ENCODE measurements around the gene SLC38A10. TPM values are rescaled to one million over a fixed set of nuclear protein-coding genes. Genes with fewer than 3 reads are reported as not detected.

The SLC38A10 gene
- total RNA-seq, 1 experiment from 2014 or later, result 121 TPM

DNA sequence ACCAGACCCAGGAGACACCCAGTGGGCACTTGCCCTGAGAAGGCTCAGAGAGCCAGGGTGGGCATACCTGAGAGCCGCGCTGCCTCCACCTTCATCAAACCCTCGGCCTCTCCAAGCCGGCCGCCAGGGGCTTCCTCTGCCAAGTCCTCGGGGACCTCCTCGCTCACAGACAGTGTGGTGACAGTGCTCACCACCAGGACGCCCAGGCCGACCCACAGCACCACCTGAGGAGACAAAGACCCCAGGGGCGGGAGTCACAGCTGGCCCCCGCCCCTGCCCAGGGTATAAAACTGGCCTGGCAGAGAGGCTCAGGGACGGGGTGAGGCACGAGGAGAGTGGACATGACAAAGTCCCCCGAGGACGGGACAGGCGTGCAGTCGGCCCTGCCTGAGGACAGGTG is 34.9 kb downstream of the SLC38A10 start:
- Histone ChIP-seq H3K36me3 (peaks cover 61% of the 10 kb centered on the region), H3K4me3 (no peak overlapping the region), H3K27me3 (no peaks in the 10 kb centered on the region), H3K9me3 (no peaks in the 10 kb centered on the region)
- no peak for DNase-seq

DNA sequence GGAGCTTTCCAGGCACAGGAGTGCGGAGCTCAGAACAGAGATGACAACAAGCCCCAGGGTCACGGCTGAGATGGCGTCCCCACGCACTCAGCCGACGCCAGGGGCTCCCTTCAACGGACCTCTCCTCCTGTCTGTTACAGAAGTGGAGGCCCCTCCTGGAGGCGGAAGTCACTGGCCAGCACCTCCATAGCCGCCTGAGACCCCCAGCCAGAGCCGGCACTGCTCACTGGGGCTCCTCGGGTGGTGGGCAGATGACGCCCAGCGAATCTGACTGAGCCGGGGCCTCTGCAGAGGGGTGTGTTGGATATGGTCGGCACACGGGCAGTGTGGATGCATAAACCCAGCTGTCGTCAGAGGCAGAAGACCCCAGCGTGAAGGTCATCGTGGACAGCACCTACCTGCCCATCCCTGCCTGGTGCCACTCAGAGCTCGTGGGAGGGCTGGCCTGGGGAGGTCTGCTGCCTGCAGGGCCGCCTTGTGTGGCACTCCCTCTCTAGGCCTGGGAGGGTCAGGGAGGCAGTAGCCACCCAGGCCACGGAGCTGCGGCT is 36.0 kb downstream of the SLC38A10 start:
- no peaks in the 10 kb centered on the region for H3K9me3 ChIP-seq
- no peaks in the 10 kb centered on the region for H3K27me3 ChIP-seq
- no peak overlapping the region for H3K4me3 ChIP-seq
- DNase-seq, result no peak
- H3K36me3 ChIP-seq, result peaks cover 57% of the 10 kb centered on the region

DNA sequence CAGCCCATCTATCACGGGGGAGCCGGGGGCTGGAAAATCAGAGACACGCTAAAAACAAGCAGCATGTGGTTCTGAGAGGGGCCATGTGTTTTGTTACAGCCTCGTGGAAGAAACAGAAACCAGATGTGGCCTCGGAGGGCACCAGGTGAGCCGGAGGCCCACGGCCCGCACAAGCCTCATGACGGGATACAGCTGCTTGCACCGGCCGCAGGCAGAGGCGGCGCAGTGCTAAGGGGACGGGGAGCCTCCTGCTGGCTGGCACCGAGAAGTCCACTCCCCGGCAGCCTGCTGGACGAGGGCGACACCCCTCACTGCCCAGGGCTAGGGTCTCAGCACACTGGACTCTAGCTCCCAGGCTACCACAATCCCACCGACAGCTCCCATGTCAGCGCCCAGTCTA is 36.8 kb downstream of the SLC38A10 start:
- Histone ChIP-seq H3K4me3 (no peak overlapping the region), H3K36me3 (peaks cover 60% of the 10 kb centered on the region), H3K9me3 (no peaks in the 10 kb centered on the region), H3K27me3 (no peaks in the 10 kb centered on the region)
- DNase-seq, result no peak

DNA sequence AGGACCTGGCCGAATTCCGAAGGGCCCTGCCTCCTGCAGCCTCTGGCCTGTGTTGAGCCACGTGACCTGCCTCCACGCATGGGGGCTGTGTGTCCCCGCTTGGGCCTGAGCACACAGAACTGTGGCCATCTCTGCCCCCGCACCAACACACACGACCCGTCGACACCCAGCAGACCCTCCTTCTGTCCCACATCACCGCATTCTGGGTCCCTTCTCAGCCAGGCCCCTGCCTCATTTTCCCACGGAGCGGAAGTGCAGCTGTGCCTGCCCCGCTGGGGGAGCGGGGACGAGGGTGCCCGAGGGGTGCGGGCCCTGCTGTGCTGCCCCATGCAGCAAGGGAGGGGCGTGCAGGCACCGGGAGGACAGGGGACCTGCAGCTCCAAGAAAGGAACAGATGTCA is 37.6 kb downstream of the SLC38A10 start:
- Histone ChIP-seq H3K4me3 (no peak overlapping the region), H3K36me3 (peaks cover 61% of the 10 kb centered on the region), H3K27me3 (no peaks in the 10 kb centered on the region), H3K9me3 (no peaks in the 10 kb centered on the region)
- no peak for DNase-seq

DNA sequence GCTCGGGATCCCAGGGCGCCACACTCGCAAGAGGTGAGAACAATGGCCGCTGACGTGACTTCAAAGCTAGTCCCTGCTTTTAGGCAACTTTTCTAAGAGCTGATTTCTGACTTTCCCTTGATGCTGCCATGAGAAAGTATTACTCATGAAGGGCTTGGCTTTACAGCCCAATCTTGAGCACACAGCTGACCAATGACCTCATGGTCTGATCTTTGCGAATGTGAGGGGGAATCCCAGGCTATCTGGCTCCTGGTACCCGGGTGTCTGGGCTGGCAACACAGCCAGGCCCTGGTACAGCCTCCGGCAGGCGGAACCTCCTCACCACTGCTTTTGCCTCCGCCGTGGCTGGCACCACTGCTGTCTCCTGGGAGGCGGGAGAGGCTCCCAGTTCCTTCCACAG is 38.5 kb downstream of the SLC38A10 start:
- DNase-seq, result peak; percentile 71
- no peaks in the 10 kb centered on the region for H3K9me3 ChIP-seq
- H3K27me3 ChIP-seq, result no peaks in the 10 kb centered on the region
- H3K4me3 ChIP-seq, result no peak overlapping the region
- peaks cover 67% of the 10 kb centered on the region for H3K36me3 ChIP-seq

DNA sequence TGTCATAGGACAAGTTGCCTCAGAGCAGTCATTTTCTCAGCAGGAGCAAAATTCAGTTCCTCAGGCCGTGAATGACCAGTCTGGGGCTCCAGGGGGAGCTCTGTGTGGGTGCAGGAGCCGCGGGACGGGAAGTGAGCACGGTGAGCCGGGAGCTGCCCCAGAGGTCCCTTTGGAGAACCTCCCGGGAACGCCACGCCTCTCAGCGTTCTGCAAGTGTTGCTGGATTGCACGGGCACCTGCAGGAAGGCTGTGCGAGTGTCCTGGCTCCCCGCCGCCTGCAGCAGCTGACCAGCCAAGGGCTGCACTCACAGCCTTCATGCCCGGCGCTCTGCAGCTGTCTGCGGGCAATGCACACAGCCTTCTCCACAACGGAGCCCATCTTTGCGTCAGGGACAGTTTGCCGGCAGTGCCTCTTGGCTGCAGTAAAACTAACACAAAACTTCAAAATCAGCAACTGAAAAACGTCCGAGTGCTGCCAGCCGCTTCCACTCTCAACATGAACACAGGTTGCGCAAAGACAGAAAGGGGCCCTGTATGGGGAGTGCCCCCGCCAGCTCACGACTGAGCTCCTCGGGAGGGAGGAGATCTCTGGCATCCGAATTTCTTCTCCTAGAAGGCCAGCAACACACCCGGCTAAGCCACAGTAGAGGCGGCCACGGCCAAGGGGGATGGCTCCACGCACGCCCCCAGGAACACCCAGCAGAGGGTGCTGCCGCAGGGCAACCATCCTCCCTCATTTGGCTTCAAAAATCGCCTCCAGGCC is 40.0 kb downstream of the SLC38A10 start:
- H3K9me3 ChIP-seq, result no peaks in the 10 kb centered on the region
- H3K4me3 ChIP-seq, result no peak overlapping the region
- H3K27me3 ChIP-seq, result no peaks in the 10 kb centered on the region
- H3K36me3 ChIP-seq, result peaks cover 75% of the 10 kb centered on the region
- peak; percentile 35 for DNase-seq

DNA sequence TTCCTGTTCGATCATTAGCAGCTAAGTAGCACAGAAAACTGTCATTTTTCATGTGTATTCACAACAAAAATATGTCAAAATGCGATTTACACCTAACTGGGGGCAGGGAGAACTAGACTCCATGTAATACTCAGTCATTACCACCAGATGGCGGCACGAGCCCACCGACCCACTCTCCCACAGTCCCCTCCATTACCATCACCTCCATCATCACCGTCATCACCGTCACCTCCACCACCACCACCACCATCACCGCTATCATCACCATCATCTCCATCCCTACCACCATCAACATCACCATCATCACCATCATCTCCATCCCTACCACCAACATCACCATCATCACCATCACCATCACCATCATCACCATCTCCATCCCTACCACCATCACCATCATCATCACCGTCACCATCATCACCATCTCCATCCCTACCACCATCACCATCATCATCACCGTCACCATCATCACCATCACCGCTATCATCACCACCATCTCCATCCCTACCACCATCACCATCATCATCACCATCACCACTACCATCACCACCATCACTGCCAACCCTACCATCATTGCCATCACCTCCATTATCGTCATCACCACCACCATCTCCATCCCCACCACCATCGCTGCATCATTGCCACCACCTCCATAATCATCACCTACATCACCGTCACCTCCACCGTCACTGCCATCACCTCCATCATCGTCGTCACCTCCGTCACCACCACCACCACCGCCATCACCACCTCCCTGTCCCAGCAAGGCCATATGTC is 41.6 kb downstream of the SLC38A10 start:
- Histone ChIP-seq H3K36me3 (peaks cover 64% of the 10 kb centered on the region), H3K27me3 (no peaks in the 10 kb centered on the region), H3K4me3 (no peak overlapping the region), H3K9me3 (no peaks in the 10 kb centered on the region)
- DNase-seq, result no peak

DNA sequence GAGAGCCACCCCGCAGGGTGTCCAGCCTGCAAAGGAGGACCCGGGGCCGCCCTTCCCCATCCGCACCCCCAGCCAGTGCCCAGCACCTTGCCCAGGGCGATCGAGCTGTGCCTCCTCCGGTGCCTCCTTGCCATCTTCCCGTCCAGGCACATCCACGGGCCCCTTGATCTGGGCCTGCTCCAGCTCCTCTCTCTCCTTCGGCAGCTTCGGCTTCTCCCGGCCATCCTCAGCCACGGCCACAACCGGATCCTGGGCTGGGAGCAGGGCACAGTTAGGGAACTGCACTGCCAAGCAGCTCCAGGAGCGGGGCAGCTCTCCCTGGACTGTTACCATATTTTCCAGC is 42.1 kb downstream of the SLC38A10 start:
- DNase-seq, result no peak
- peaks cover 59% of the 10 kb centered on the region for H3K36me3 ChIP-seq
- H3K27me3 ChIP-seq, result no peaks in the 10 kb centered on the region
- H3K4me3 ChIP-seq, result no peak overlapping the region
- no peaks in the 10 kb centered on the region for H3K9me3 ChIP-seq

DNA sequence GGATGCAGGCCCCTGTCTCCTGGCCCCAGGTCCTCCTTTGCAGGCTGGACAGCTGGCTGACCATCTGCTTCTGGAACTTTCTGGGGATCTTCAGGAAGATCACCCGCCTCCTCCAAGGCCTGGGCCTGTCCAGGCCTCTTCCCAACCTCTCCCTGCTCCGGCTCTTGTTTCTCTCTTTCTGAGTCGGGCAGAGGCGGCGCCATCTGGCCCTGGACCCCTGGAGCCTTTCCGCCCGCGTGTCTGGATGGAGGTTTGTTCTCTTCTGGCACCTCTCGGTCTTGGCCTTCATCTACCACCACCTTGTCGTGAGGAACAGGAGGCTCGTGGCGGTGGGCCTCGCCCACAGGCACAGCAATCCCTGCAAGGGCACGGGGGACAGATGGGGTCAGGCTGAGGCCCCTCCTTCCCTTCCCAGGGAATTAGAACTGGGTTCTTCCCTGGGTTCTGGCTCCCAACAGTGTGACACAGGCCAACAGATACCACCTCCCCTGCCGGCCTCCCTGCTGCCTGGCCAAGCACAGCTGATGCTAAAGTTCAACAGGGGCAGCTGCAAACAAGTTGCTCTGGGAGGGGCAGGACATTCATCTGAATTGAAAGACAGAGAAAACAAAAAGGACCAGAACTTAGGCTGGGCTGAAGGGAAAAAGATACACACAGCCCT is 42.7 kb downstream of the SLC38A10 start:
- no peaks in the 10 kb centered on the region for H3K27me3 ChIP-seq
- H3K36me3 ChIP-seq, result peaks cover 59% of the 10 kb centered on the region
- DNase-seq, result no peak
- no peak overlapping the region for H3K4me3 ChIP-seq
- no peaks in the 10 kb centered on the region for H3K9me3 ChIP-seq

DNA sequence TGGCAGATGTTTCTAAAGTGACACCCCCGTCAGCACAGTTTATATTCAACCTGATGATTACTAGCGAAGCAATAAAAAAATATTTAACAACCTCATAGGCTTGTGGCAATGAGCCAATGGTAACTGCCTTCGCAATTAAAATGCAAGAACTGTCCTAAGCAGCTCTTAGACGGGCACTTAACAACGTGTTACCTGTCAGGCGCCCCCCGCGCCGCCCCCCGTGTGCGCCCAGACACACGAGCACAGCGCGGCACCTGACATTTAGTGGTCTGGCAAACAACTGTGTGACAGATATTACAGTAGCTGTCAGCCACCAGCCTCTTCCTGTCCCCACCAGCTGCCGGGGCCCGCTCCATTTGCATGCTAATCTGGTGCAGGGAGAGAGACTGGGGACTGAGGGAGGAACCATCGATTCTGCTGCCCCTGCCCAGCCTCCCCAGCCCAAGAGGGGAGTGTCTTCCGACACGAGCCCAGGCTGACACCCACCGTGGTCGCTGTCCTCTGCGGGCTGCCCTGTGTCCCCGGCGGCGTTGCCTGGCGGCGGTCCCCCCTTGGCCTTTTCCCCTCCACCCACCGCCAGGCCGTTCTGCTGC is 43.3 kb downstream of the SLC38A10 start:
- no peaks in the 10 kb centered on the region for H3K9me3 ChIP-seq
- no peak for DNase-seq
- no peaks in the 10 kb centered on the region for H3K27me3 ChIP-seq
- no peak overlapping the region for H3K4me3 ChIP-seq
- peaks cover 54% of the 10 kb centered on the region for H3K36me3 ChIP-seq

DNA sequence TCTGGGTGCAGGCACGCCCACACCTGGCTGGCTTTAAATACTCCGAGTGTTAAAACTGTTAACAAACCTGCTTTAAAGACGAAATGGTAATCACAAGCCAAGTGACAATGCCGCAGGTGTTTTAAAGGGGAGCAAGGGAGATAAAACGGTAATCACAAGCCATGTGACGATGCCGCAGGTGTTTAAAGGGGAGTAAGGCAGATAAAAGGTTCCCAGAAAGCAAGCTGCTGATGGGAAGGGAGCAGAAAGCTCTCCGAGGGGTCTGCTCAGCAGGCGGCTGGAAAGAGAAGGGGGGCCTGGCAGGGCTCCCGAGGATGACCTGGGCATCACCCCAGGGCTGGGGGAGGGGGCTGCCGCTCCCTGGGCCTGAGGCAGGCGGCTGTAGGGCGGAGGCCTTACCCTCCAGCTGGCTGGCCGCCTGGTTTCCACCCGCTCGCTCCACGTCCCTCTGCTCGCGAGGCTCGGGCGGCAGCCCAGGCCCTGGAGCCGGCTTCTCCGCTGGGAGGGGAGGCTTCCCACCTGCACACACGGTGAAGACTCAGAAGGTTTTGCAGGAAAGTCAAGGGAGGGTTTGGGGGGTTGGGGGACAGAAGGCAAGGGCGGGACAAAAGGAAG is 43.9 kb downstream of the SLC38A10 start:
- H3K9me3 ChIP-seq, result no peaks in the 10 kb centered on the region
- H3K4me3 ChIP-seq, result no peak overlapping the region
- DNase-seq, result no peak
- H3K27me3 ChIP-seq, result no peaks in the 10 kb centered on the region
- peaks cover 50% of the 10 kb centered on the region for H3K36me3 ChIP-seq

DNA sequence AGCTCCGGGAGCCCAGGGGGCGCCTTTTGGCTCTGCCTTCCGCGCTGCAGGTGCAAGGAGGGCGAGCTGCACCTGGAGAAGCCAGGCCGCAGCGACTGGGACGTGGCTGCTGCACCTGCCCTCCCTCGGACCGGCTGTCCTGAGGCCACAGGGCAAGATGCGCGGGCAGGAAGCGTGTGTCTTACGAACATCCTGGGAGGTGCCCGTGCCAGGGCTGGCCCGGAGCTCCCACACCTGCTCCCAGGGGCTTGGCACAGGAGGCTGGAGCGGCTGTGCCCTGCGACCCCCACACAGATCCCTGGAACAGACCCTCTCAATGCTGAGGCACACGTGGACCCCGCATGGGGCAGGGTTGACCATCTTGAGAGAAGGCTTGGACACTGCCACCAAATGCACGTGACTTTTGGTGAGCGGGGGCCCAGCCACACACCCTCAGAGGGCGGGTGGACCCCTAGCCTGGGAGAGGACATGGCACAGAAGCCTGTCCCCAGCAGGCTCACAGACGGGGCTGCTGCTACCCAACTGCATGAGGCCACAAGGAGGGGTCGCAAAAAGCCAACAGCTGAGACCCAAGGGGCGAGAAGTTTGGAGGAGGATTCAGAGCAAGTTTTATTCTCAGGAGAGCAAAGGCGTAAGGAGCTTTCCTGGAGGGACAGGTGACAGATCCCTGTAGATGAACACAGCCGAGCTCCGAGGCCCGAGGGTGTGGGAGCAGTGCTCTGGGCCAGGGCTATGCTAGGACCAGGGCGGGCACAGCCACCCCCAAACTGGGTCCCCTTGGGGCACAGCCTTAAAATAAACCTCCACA is 44.6 kb downstream of the SLC38A10 start:
- Histone ChIP-seq H3K9me3 (no peaks in the 10 kb centered on the region), H3K27me3 (no peaks in the 10 kb centered on the region), H3K4me3 (no peak overlapping the region), H3K36me3 (peaks cover 52% of the 10 kb centered on the region)
- no peak for DNase-seq

DNA sequence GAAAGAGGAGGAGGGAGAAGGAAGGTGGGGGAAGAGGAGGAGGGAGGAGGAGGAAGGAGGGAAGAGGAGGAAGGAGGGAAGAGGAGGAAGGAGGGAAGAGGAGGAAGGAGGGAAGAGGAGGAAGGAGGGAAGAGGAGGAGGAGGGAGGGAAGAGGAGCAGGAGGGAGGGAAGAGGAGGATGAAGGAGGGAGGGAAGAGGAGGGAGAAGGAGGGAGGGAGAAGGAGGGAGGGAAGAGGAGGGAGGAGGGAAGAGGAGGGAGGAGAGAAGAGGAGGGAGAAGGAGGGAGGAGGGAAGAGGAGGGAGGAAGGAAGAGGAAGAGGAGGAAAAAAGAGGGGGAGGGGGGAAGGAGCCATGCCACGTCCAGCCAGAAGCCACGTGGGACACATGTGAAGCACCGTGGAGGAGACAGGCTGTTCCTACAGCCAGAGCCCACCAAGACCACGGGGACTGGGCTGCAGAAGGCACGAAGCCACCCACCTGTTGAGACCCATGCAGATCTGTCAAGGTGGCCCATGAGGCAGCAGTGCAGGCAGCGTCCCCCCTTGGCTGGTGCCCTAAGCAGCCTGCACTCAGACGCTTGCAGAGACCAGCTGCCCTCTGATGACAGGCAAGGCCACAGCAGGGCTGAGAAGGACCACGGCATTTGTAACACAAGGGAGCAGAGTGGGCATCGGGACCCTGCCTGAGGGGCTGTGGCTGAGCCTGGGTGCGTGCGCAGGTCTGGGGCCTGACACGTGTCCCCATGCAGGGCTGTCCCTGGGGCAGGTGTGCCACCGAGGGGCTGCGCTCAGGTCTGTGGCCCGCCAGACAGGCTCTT is 45.7 kb downstream of the SLC38A10 start:
- Histone ChIP-seq H3K36me3 (peaks cover 47% of the 10 kb centered on the region), H3K27me3 (no peaks in the 10 kb centered on the region), H3K4me3 (no peak overlapping the region), H3K9me3 (no peaks in the 10 kb centered on the region)
- no peak for DNase-seq

DNA sequence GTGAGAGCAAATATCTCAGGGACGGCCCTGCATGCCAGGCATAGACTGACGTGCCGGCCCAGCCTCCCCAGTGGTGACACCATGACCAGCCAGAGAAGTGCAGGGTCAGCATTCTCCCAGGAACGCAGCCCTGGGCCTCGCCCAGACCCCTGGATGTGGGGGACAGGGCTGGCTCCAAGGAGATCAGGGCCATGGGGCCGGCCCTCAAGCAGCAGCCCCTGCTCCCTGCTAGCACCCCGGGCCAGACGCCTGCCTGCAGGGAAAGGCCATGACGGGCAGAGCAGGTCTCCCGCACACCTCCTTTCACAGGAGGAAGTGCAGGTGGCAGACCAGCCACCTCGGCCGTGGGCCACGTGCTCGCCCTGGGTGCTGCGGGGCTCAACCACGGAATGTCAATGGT is 46.5 kb downstream of the SLC38A10 start:
- Histone ChIP-seq H3K27me3 (no peaks in the 10 kb centered on the region), H3K36me3 (peaks cover 41% of the 10 kb centered on the region), H3K9me3 (no peaks in the 10 kb centered on the region), H3K4me3 (no peak overlapping the region)
- no peak for DNase-seq

DNA sequence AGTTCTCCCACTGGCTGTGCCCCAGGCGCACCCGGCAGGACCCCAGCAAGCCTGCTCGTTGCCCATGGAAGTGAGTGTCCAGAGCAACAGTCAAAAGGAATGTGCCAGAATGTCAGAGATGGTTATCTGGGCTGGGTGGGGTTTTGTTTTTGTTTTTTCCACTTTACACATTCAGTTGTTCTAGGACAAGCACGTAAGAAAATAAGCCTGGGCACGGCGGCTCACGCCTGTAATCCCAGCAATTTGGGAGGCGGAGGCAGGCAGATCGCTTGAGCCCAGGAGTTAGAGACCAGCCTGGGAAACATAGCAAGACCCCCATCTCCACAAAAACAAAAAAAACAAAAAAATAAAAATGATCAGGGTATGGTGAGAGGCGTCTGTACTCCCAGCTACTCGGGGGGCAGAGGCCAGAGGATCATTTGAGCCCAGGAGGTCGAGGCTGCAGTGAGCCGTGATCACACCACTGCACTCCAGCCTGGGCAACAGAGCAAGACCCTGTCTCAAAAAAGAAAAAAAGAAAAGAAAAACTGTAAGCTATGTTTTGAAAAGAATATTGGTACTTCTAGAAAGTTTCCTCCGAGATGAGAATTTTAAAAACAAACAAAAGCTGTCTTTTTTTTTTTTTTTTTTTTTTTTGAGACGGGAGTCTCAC is 47.6 kb downstream of the SLC38A10 start:
- Histone ChIP-seq H3K27me3 (no peaks in the 10 kb centered on the region), H3K9me3 (no peaks in the 10 kb centered on the region), H3K36me3 (peaks cover 42% of the 10 kb centered on the region), H3K4me3 (no peak overlapping the region)
- DNase-seq, result no peak
